HEK293T (cell line): ENCODE measurements around the gene GFER.
A peak's percentile ranks its signal among the peaks of the same experiment; 100 is the strongest.

Experiments used
- ARNT ChIP-seq: fragments of 450-650 bp; IDR thresholded peaks from 2 replicates; pipeline ENCODE4 v1.6.1; 2017; ENCODE audit warnings: mild to moderate bottlenecking
- BHLHE40 ChIP-seq: fragments of 450-650 bp; IDR thresholded peaks from 2 replicates; pipeline ENCODE4 v1.6.1; 2016; ENCODE audit warnings: mild to moderate bottlenecking, moderate library complexity, borderline replicate concordance
- ELF4 ChIP-seq: fragments of 450-650 bp; IDR thresholded peaks from 2 replicates; pipeline ENCODE4 v1.6.1; 2017; ENCODE audit warnings: antibody characterized with exemption
- FOXA1 ChIP-seq: fragments of 450-650 bp; IDR thresholded peaks from 2 replicates; pipeline ENCODE4 v1.6.1; 2016; ENCODE audit warnings: mild to moderate bottlenecking
- FOXK2 ChIP-seq: fragments of 450-650 bp; IDR thresholded peaks from 2 replicates; pipeline ENCODE4 v1.6.1; 2016; ENCODE audit warnings: mild to moderate bottlenecking
- FOXM1 ChIP-seq: fragments of 450-650 bp; IDR thresholded peaks from 2 replicates; pipeline ENCODE4 v1.6.1; 2017; ENCODE audit warnings: mild to moderate bottlenecking, borderline replicate concordance
- HDGF ChIP-seq: fragments of 450-650 bp; IDR thresholded peaks from 2 replicates; pipeline ENCODE4 v1.6.1; 2017; ENCODE audit warnings: antibody characterized with exemption, borderline replicate concordance
- L3MBTL2 ChIP-seq: fragments of 450-650 bp; conservative IDR thresholded peaks from 2 replicates; pipeline ENCODE4 v1.6.1; 2016; ENCODE audit warnings: mild to moderate bottlenecking
- LEF1 ChIP-seq: fragments of 450-650 bp; IDR thresholded peaks from 2 replicates; pipeline ENCODE4 v1.6.1; 2017; ENCODE audit warnings: mild to moderate bottlenecking, borderline replicate concordance
- SP1 ChIP-seq: fragments of 450-650 bp; IDR thresholded peaks from 2 replicates; pipeline ENCODE4 v1.6.1; 2017
- SUZ12 ChIP-seq: fragments of 450-650 bp; IDR thresholded peaks from 2 replicates; pipeline ENCODE4 v1.6.1; 2016; ENCODE audit warnings: mild to moderate bottlenecking
- TARDBP ChIP-seq: fragments of 450-650 bp; IDR thresholded peaks from 2 replicates; pipeline ENCODE4 v1.6.1; 2016
- ZNF384 ChIP-seq: fragments of 450-650 bp; IDR thresholded peaks from 2 replicates; pipeline ENCODE4 v1.6.1; 2016

DNA sequence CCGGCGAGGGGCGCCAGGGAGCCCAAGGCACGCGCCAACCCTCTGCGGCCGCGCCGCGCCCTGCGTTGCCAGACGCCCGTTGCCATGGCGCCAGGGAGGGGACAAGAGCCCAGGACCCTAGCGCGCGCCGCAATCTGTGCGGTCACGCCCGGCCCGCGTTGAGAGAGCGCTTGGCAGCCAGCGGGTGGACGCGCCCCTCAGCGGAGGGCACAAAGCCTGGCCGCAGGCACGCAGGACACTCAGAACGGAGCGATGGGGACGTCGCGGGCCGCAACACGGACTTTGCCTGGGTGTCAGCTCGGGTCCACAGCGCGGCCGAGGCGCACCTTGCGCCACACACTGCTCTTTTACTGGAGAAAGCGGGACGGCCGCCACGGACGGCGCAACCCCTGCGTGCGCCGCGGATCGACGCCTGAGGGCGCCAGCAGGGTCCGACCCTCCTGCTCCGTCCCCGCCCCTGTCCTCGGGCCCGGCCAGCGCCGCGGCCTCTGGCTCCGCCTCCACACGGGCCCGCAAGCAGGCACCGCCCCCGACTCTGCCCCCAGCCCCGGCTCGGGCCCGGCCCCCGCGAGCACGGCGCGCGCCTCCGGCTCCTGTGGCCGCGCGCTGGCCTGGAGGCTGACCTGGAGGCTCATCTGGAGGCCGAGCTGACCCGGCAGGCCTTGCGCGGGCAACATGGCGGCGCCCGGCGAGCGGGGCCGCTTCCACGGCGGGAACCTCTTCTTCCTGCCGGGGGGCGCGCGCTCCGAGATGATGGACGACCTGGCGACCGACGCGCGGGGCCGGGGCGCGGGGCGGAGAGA, at the start of gene GFER:
- TF ChIP-seq FOXM1 (peak; percentile 59; the same call in 1 of the 2 replicates), SUZ12 (no peak), SP1 (no peak), ELF4 (no peak), BHLHE40 (no peak), FOXA1 (no peak), HDGF (no peak), TARDBP (peak; percentile 38; the same call in 1 of the 2 replicates), FOXK2 (no peak), ARNT (peak; percentile 42; the same call in 1 of the 2 replicates), L3MBTL2 (no peak; the same call in 1 of the 2 replicates), ZNF384 (no peak), LEF1 (peak; percentile 74; the same call in 1 of the 2 replicates)
